WTC11 (cell line): ENCODE results near the gene CDH22.

Experiments used
- CTCF ChIP-seq: fragments of 200-600 bp; IDR thresholded peaks from 2 replicates; pipeline ENCODE4 v1.8.0; 2022; ENCODE audit warnings: antibody characterized with exemption
- KAT7 ChIP-seq: sonication (generic); formaldehyde crosslinking; IDR thresholded peaks from 2 replicates; pipeline ENCODE4 v1.8.1; 2023; ENCODE audit warnings: missing genetic modification reagents, mild to moderate bottlenecking, borderline replicate concordance
- TCF7 ChIP-seq: sonication (generic); formaldehyde crosslinking; IDR thresholded peaks from 2 replicates; pipeline ENCODE4 v1.8.0; 2022; ENCODE audit warnings: mild to moderate bottlenecking, low read depth, missing genetic modification reagents, moderate library complexity
- USF2 ChIP-seq: sonication (generic); formaldehyde crosslinking; IDR thresholded peaks from 2 replicates; pipeline ENCODE4 v1.8.1; 2023; ENCODE audit warnings: mild to moderate bottlenecking, missing genetic modification reagents, moderate library complexity

GRCh38 chr20:46344488-46345162 lies 36.3 kb upstream of the CDH22 start:
- no peak for TF ChIP-seq KAT7
- no peak for TF ChIP-seq CTCF
- TF ChIP-seq USF2 (CRISPR knock-in tag), result no peak
- TF ChIP-seq TCF7, result no peak
